ENCODE results near the gene MDN1. TPM values are rescaled to one million over a fixed set of nuclear protein-coding genes. Genes with fewer than 3 reads are reported as not detected.

Gene MDN1
- total and polyA plus RNA-seq, 2 experiments from 2014 or later: 8.0 to 20.9 TPM

DNA sequence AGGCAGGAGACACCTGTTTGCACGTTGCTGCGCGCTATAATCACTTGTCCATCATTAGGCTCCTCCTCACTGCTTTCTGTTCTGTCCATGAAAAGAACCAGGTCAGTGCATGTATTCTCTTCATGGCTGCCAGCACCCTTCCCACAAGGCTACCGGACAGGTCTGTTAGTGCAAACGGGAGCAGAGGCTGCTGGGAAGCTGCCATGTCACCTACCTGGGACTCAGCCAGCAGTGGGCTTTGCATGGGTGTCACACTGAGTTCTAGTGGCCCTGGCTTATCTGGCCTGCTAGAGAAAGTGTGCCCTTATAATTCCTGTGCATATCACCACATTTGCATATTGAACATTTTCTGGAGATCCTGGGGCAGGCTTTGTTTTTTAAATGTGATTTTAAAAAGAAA is 205.8 kb downstream of the MDN1 start:
- H3K79me2 ChIP-seq: no peaks in the 10 kb centered on the region
- H3K27ac ChIP-seq: no peak overlapping the region
- 93% methylated on average over 5 of the region's 5 CpGs for WGBS (ENCODE audit: low lambda C conversion rate, missing lambda C conversion rate)
- H3K4me2 ChIP-seq: no peak overlapping the region
- TF ChIP-seq EZH2 (IDR thresholded peaks at IDR 0.05; ENCODE audit: borderline replicate concordance) (no peak), EZH2phosphoT487 (IDR thresholded peaks at IDR 0.05; ENCODE audit: low read depth, severe bottlenecking, unreplicated experiment) (no peak)
- TF ChIP-seq, protein P1, sequence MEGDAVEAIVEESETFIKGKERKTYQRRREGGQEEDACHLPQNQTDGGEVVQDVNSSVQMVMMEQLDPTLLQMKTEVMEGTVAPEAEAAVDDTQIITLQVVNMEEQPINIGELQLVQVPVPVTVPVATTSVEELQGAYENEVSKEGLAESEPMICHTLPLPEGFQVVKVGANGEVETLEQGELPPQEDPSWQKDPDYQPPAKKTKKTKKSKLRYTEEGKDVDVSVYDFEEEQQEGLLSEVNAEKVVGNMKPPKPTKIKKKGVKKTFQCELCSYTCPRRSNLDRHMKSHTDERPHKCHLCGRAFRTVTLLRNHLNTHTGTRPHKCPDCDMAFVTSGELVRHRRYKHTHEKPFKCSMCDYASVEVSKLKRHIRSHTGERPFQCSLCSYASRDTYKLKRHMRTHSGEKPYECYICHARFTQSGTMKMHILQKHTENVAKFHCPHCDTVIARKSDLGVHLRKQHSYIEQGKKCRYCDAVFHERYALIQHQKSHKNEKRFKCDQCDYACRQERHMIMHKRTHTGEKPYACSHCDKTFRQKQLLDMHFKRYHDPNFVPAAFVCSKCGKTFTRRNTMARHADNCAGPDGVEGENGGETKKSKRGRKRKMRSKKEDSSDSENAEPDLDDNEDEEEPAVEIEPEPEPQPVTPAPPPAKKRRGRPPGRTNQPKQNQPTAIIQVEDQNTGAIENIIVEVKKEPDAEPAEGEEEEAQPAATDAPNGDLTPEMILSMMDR (IDR thresholded peaks at IDR 0.05; ENCODE audit: poor library complexity): no peak
- no peaks in the 10 kb centered on the region for H3K9me3 ChIP-seq (ENCODE audit: low read depth)
- no peaks in the 10 kb centered on the region for H3K9me2 ChIP-seq (replicated peaks; ENCODE audit: insufficient read depth)
- H3K36me3 ChIP-seq (replicated peaks; ENCODE audit: insufficient read depth, low read depth): no peaks in the 10 kb centered on the region
- no peak overlapping the region for H2AFZ ChIP-seq
- H4K20me1 ChIP-seq (ENCODE audit: insufficient read depth, poor library complexity, severe bottlenecking): no peaks in the 10 kb centered on the region
- no peak for DNase-seq (ENCODE audit: low spot score)
- no peak overlapping the region for H3K4me3 ChIP-seq
- no peaks in the 10 kb centered on the region for H3K27me3 ChIP-seq
- no peaks in the 10 kb centered on the region for H3K4me1 ChIP-seq (ENCODE audit: insufficient read depth)

DNA sequence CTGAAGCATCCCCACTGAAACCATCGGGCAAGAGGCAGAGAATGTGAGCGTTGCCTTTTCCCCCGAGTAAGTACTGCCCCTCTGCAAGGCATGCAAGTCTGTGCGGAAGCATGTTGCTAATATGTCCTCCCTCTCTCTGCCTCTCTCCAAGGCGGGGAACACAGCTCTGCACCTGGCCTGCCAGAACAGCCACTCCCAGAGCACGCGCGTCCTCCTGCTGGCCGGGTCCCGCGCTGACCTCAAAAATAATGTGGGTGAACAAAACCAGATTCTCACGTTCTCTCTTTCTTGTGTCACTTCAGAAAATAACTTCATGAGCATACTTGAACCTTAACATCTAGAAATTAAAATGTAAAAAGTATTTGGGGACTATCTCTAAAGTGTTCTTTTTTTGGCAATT is 207.5 kb downstream of the MDN1 start:
- H3K27ac ChIP-seq: no peak overlapping the region
- no peak for DNase-seq (ENCODE audit: low spot score)
- 87% methylated on average over 12 of the region's 12 CpGs for WGBS (ENCODE audit: low lambda C conversion rate, missing lambda C conversion rate)

DNA sequence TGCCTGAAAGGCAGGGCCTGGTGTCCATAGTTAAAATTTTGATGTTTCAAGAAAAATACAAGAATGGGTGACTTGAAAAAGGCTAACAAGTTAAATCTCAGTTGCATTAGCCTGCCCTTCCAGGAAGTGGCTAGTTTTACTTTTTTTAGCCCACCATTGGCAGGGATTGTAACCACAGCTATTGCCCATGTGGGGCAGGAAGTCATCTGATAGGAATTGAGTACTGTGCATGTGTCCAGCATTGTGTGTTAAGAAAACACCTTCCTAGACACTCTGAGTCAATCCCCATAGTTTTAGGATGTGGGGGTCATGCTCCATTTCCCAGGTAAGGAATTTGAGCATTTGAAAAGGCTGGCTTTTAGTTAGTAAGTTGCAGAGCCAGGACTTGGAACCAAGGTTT is 207.9 kb downstream of the MDN1 start:
- no peaks in the 10 kb centered on the region for H3K9me3 ChIP-seq (ENCODE audit: low read depth)

More for the DNA sequence above, 207.5 kb downstream of the MDN1 start:
- Histone ChIP-seq H3K4me1 (ENCODE audit: insufficient read depth) (no peaks in the 10 kb centered on the region), H4K20me1 (ENCODE audit: insufficient read depth, poor library complexity, severe bottlenecking) (no peaks in the 10 kb centered on the region), H3K36me3 (replicated peaks; ENCODE audit: insufficient read depth, low read depth) (no peaks in the 10 kb centered on the region), H3K27me3 (no peaks in the 10 kb centered on the region), H3K79me2 (no peaks in the 10 kb centered on the region), H3K4me2 (no peak overlapping the region), H3K9me3 (ENCODE audit: low read depth) (no peaks in the 10 kb centered on the region), H3K9me2 (replicated peaks; ENCODE audit: insufficient read depth) (no peaks in the 10 kb centered on the region), H3K4me3 (no peak overlapping the region), H2AFZ (no peak overlapping the region)
- TF ChIP-seq, protein P1 (IDR thresholded peaks at IDR 0.05; ENCODE audit: poor library complexity): no peak
- TF ChIP-seq EZH2 (IDR thresholded peaks at IDR 0.05; ENCODE audit: borderline replicate concordance): no peak
- TF ChIP-seq EZH2phosphoT487 (IDR thresholded peaks at IDR 0.05; ENCODE audit: low read depth, severe bottlenecking, unreplicated experiment): no peak

More for the DNA sequence above, 207.9 kb downstream of the MDN1 start:
- Histone ChIP-seq H3K36me3 (replicated peaks; ENCODE audit: insufficient read depth, low read depth) (no peaks in the 10 kb centered on the region), H3K4me3 (no peak overlapping the region), H3K27ac (no peak overlapping the region), H4K20me1 (ENCODE audit: insufficient read depth, poor library complexity, severe bottlenecking) (no peaks in the 10 kb centered on the region), H3K4me1 (ENCODE audit: insufficient read depth) (no peaks in the 10 kb centered on the region), H3K27me3 (no peaks in the 10 kb centered on the region), H3K79me2 (no peaks in the 10 kb centered on the region), H3K4me2 (no peak overlapping the region), H3K9me2 (replicated peaks; ENCODE audit: insufficient read depth) (no peaks in the 10 kb centered on the region), H2AFZ (no peak overlapping the region)
- TF ChIP-seq EZH2phosphoT487 (IDR thresholded peaks at IDR 0.05; ENCODE audit: low read depth, severe bottlenecking, unreplicated experiment): no peak
- no peak for TF ChIP-seq EZH2 (IDR thresholded peaks at IDR 0.05; ENCODE audit: borderline replicate concordance)
- TF ChIP-seq, protein P1 (IDR thresholded peaks at IDR 0.05; ENCODE audit: poor library complexity): no peak
- no peak for DNase-seq (ENCODE audit: low spot score)

Measured in hepatocyte (in vitro differentiated cells).